Astrocyte (in vitro differentiated cells and primary cell): ENCODE measurements around the gene SNX3. TPM values are rescaled to one million over a fixed set of nuclear protein-coding genes. Genes with fewer than 3 reads are reported as not detected.

Experiments
- DNase-seq: peaks from one replicate; pipeline ENCODE4 v3.0.0-alpha.2; 2010; ENCODE audit warnings: low read depth
- FAIRE-seq: peaks from 2 replicates; lab custom pipeline; 2011; peaks lifted over from hg19 to GRCh38; lab: Jason Lieb, UNC
- H2AFZ ChIP-seq: 2 replicates; pipeline ENCODE4 v1.6.0; 2012; ENCODE audit warnings: low read depth, low read length, inconsistent platforms
- H3K27ac ChIP-seq: 2 replicates; pipeline ENCODE4 v1.5.1; 2011; ENCODE audit warnings: low read depth, low read length, inconsistent platforms
- H3K27me3 ChIP-seq: 2 replicates; pipeline ENCODE4 v1.6.0; 2011; ENCODE audit warnings: low read length, inconsistent platforms; ENCODE audit not compliant: insufficient read depth
- H3K36me3 ChIP-seq: 2 replicates; pipeline ENCODE4 v1.5.1; 2011; ENCODE audit warnings: low read length, inconsistent platforms; ENCODE audit not compliant: insufficient read depth
- H3K4me1 ChIP-seq: 2 replicates; pipeline ENCODE4 v1.5.1; 2011; ENCODE audit warnings: low read length, inconsistent platforms; ENCODE audit not compliant: insufficient read depth
- H3K4me2 ChIP-seq: 2 replicates; pipeline ENCODE4 v1.6.0; 2012; ENCODE audit warnings: low read length, inconsistent platforms
- H3K4me3 ChIP-seq: 2 replicates; pipeline ENCODE4 v1.5.1; 2011; ENCODE audit warnings: low read depth, mild to moderate bottlenecking, low read length, inconsistent platforms; ENCODE audit not compliant: insufficient read depth
- H3K79me2 ChIP-seq: 2 replicates; pipeline ENCODE4 v1.6.0; 2012; ENCODE audit warnings: mild to moderate bottlenecking, low read length, inconsistent platforms; ENCODE audit not compliant: insufficient read depth
- H3K9ac ChIP-seq: 2 replicates; pipeline ENCODE4 v1.6.0; 2012; ENCODE audit warnings: mild to moderate bottlenecking, low read length, inconsistent platforms
- H3K9me3 ChIP-seq: 2 replicates; pipeline ENCODE4 v1.5.1; 2012; ENCODE audit warnings: low read depth, mild to moderate bottlenecking, low read length, inconsistent platforms; ENCODE audit not compliant: insufficient read depth
- H4K20me1 ChIP-seq: 2 replicates; pipeline ENCODE4 v1.6.0; 2012; ENCODE audit warnings: low read length, inconsistent platforms; ENCODE audit not compliant: insufficient read depth
- H3K27ac Mint-ChIP-seq: one replicate; pipeline ENCODE4 v1.8.0; 2021; ENCODE audit warnings: mild to moderate bottlenecking, mixed read lengths; ENCODE audit not compliant: unreplicated experiment
- H3K27me3 Mint-ChIP-seq: one replicate; pipeline ENCODE4 v1.8.0; 2021; ENCODE audit warnings: low read depth, mixed read lengths; ENCODE audit not compliant: unreplicated experiment
- H3K36me3 Mint-ChIP-seq: one replicate; pipeline ENCODE4 v1.8.0; 2021; ENCODE audit warnings: low read depth, mixed read lengths; ENCODE audit not compliant: unreplicated experiment
- H3K4me1 Mint-ChIP-seq: one replicate; pipeline ENCODE4 v1.8.0; 2021; ENCODE audit warnings: low read depth, mixed read lengths; ENCODE audit not compliant: unreplicated experiment
- H3K4me3 Mint-ChIP-seq: one replicate; pipeline ENCODE4 v1.8.0; 2021; ENCODE audit warnings: mild to moderate bottlenecking, moderate library complexity, mixed read lengths; ENCODE audit not compliant: unreplicated experiment
- H3K9me3 Mint-ChIP-seq: one replicate; pipeline ENCODE4 v1.8.0; 2021; ENCODE audit warnings: mild to moderate bottlenecking, mixed read lengths; ENCODE audit not compliant: unreplicated experiment
- CTCF ChIP-seq: IDR thresholded peaks from 2 replicates; pipeline ENCODE4 v1.5.1; 2011; ENCODE audit warnings: low read depth, mild to moderate bottlenecking, inconsistent platforms, low read length, moderate library complexity; ENCODE audit not compliant: insufficient read depth
- EZH2 ChIP-seq: IDR thresholded peaks from 2 replicates; pipeline ENCODE4 v1.6.1; 2012; ENCODE audit warnings: mild to moderate bottlenecking, low read length, inconsistent platforms; ENCODE audit not compliant: insufficient read depth
- total RNA-seq: library from RNA; stranded (reverse); gene quantifications from 2 replicates; pipeline ENCODE4 v1.2.1, GENCODE V29; 2021

Gene SNX3
- total RNA-seq, 1 donor from 2014 or later: 165 TPM

- peaks cover 29% of the 10 kb centered on the region for H3K36me3 Mint-ChIP-seq
- H3K27me3 Mint-ChIP-seq: no peaks in the 10 kb centered on the region
- no peak overlapping the region for H3K9ac ChIP-seq
- H4K20me1 ChIP-seq: peaks cover 83% of the 10 kb centered on the region
- H3K9me3 Mint-ChIP-seq: peaks cover 14% of the 10 kb centered on the region
- H3K27ac Mint-ChIP-seq: no peak overlapping the region
- H3K36me3 ChIP-seq: no peaks in the 10 kb centered on the region
- H3K27ac ChIP-seq: no peak overlapping the region
- H2AFZ ChIP-seq: no peak overlapping the region
- FAIRE-seq: no peak
- H3K4me3 ChIP-seq: no peak overlapping the region
- H3K4me2 ChIP-seq: no peak overlapping the region
- no peaks in the 10 kb centered on the region for H3K9me3 ChIP-seq
- no peaks in the 10 kb centered on the region for H3K27me3 ChIP-seq
- TF ChIP-seq EZH2 (no peak), CTCF (no peak)
- peaks cover 25% of the 10 kb centered on the region for H3K4me1 Mint-ChIP-seq
- peaks cover 84% of the 10 kb centered on the region for H3K79me2 ChIP-seq
- no peak overlapping the region for H3K4me3 Mint-ChIP-seq
- no peaks in the 10 kb centered on the region for H3K4me1 ChIP-seq
- DNase-seq: peak; percentile 18
These were observed 17.0 kb downstream of the SNX3 start for GRCh38 chr6:108243836-108244235.

GRCh38 chr6:108242721-108243120, 18.1 kb downstream of the SNX3 start:
- Mint-ChIP-seq H3K27me3 (no peaks in the 10 kb centered on the region), H3K36me3 (peaks cover 26% of the 10 kb centered on the region), H3K27ac (no peak overlapping the region), H3K9me3 (peaks cover 14% of the 10 kb centered on the region), H3K4me3 (no peak overlapping the region), H3K4me1 (peaks cover 22% of the 10 kb centered on the region)
- H4K20me1 ChIP-seq: peaks cover 84% of the 10 kb centered on the region
- peak; percentile 30 for DNase-seq
- no peak overlapping the region for H3K27ac ChIP-seq
- FAIRE-seq: no peak
- H3K4me3 ChIP-seq: no peak overlapping the region
- TF ChIP-seq CTCF (no peak), EZH2 (no peak)
- H3K9me3 ChIP-seq: no peaks in the 10 kb centered on the region
- H3K36me3 ChIP-seq: no peaks in the 10 kb centered on the region
- no peaks in the 10 kb centered on the region for H3K27me3 ChIP-seq
- no peak overlapping the region for H2AFZ ChIP-seq
- no peak overlapping the region for H3K4me2 ChIP-seq
- peaks cover 83% of the 10 kb centered on the region for H3K79me2 ChIP-seq
- H3K4me1 ChIP-seq: no peaks in the 10 kb centered on the region
- H3K9ac ChIP-seq: no peak overlapping the region

GRCh38 chr6:108242259-108242658, 18.6 kb downstream of the SNX3 start:
- peaks cover 22% of the 10 kb centered on the region for H3K4me1 Mint-ChIP-seq

More at GRCh38 chr6:108242259-108242658, 18.6 kb downstream of the SNX3 start:
- peaks cover 84% of the 10 kb centered on the region for H4K20me1 ChIP-seq
- peaks cover 26% of the 10 kb centered on the region for H3K36me3 Mint-ChIP-seq
- H3K4me2 ChIP-seq: no peak overlapping the region
- H3K27me3 Mint-ChIP-seq: no peaks in the 10 kb centered on the region
- no peaks in the 10 kb centered on the region for H3K4me1 ChIP-seq
- no peak overlapping the region for H3K27ac Mint-ChIP-seq
- FAIRE-seq: no peak
- H3K4me3 ChIP-seq: no peak overlapping the region
- no peak overlapping the region for H3K27ac ChIP-seq
- H3K36me3 ChIP-seq: no peaks in the 10 kb centered on the region
- peaks cover 14% of the 10 kb centered on the region for H3K9me3 Mint-ChIP-seq
- H3K9ac ChIP-seq: no peak overlapping the region
- H2AFZ ChIP-seq: no peak overlapping the region
- H3K79me2 ChIP-seq: peaks cover 82% of the 10 kb centered on the region
- no peaks in the 10 kb centered on the region for H3K9me3 ChIP-seq
- H3K27me3 ChIP-seq: no peaks in the 10 kb centered on the region
- DNase-seq: no peak
- no peak for TF ChIP-seq CTCF
- no peak for TF ChIP-seq EZH2
- no peak overlapping the region for H3K4me3 Mint-ChIP-seq
